Fibroblast of villous mesenchyme (primary cell): Measurements from ENCODE around the gene ANKRD22. TPM values are rescaled to one million over a fixed set of nuclear protein-coding genes. Genes with fewer than 3 reads are reported as not detected.

Experiments used
- total RNA-seq: library from RNA; depleted of rRNA; stranded (reverse); fragments of >200 nt; gene quantifications from 2 replicates; pipeline ENCODE4 v1.2.3, GENCODE V29; 2012

ANKRD22 gene
- total RNA-seq, 1 donor, result not detected

Other genes starting within 250 kb of the ANKRD22 start
- not detected in 2 replicates for gene LIPF, start 187.4 kb downstream of the ANKRD22 start, total RNA-seq
- gene LIPK, start 145.6 kb downstream of the ANKRD22 start, total RNA-seq, result not detected in 2 replicates
- not detected in 2 replicates for gene LIPN, start 91.8 kb downstream of the ANKRD22 start, total RNA-seq
- not detected in 2 replicates for gene LIPM, start 49.1 kb downstream of the ANKRD22 start, total RNA-seq
- 98.9 and 120 TPM in 2 replicates for gene STAMBPL1, start 28.4 kb upstream of the ANKRD22 start, total RNA-seq
- 2,403 and 2,598 TPM in 2 replicates for gene ACTA2, start 100.9 kb upstream of the ANKRD22 start, total RNA-seq
- 49.0 and 95.9 TPM in 2 replicates for gene FAS, start 139.0 kb upstream of the ANKRD22 start, total RNA-seq